GM18505 (cell line): Measurements from ENCODE around the gene DISP3.

Source experiments
- ATAC-seq: cut with Tn5 transposase; IDR thresholded peaks from one replicate; pipeline ENCODE4 v1.9.1; 2021; ENCODE audit not compliant: unreplicated experiment
- POLR2A ChIP-seq: IDR thresholded peaks from 4 replicates; pipeline ENCODE4 v1.6.1; 2011; ENCODE audit warnings: borderline replicate concordance; ENCODE audit not compliant: insufficient read depth, insufficient read length; ENCODE audit errors: extremely low read depth

The DISP3 gene, protein sequence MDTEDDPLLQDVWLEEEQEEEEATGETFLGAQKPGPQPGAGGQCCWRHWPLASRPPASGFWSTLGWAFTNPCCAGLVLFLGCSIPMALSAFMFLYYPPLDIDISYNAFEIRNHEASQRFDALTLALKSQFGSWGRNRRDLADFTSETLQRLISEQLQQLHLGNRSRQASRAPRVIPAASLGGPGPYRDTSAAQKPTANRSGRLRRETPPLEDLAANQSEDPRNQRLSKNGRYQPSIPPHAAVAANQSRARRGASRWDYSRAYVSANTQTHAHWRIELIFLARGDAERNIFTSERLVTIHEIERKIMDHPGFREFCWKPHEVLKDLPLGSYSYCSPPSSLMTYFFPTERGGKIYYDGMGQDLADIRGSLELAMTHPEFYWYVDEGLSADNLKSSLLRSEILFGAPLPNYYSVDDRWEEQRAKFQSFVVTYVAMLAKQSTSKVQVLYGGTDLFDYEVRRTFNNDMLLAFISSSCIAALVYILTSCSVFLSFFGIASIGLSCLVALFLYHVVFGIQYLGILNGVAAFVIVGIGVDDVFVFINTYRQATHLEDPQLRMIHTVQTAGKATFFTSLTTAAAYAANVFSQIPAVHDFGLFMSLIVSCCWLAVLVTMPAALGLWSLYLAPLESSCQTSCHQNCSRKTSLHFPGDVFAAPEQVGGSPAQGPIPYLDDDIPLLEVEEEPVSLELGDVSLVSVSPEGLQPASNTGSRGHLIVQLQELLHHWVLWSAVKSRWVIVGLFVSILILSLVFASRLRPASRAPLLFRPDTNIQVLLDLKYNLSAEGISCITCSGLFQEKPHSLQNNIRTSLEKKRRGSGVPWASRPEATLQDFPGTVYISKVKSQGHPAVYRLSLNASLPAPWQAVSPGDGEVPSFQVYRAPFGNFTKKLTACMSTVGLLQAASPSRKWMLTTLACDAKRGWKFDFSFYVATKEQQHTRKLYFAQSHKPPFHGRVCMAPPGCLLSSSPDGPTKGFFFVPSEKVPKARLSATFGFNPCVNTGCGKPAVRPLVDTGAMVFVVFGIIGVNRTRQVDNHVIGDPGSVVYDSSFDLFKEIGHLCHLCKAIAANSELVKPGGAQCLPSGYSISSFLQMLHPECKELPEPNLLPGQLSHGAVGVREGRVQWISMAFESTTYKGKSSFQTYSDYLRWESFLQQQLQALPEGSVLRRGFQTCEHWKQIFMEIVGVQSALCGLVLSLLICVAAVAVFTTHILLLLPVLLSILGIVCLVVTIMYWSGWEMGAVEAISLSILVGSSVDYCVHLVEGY (N-terminal part only)

DNA sequence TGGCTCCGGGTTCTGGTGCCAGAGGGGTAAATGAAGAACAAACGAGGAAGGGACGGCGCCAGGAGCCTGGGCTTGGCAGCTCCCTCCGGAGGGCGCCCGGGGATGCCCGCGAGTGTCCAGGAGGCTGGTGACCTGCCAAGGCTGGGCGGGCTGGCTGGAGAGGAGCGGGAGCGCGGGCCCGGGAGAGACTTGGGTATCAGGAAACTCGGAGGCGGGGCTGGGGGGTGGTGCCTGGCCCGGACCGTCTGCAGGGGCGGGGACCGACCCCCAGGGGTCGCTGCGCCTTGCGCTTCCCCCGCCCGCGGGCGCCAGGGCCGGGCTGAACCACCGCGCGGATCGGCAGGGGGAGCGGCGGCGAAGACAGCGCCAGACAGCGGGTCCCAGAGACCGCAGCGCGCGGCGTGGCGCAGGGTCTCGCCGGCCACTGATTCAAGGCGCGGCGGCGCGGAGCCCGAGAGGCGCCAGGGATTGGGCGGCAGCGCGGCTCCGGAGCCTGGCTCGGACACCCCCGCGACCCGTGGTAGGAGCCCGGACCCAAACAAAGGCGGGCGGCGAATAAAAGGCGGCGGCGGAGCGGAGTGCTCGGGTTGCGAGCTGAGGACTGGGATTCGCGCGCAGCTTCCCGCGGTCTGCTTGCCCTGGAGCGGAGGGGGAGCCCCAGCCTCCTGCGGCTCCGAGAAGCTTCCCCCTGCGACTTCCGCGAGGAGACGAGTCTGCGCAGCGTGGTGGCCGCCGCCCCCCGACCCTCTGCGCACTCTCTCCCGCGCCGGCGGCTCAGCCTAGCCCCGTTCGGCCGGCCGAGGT is at the start of gene DISP3:
Gene DISP3 (plus strand): TSS at position 585 of the 804 bp plus-strand sequence. CDS start 21,838 bp downstream, outside the sequence.
- peak; percentile 69 for ATAC-seq
- peak; percentile 23 for TF ChIP-seq POLR2A

DNA sequence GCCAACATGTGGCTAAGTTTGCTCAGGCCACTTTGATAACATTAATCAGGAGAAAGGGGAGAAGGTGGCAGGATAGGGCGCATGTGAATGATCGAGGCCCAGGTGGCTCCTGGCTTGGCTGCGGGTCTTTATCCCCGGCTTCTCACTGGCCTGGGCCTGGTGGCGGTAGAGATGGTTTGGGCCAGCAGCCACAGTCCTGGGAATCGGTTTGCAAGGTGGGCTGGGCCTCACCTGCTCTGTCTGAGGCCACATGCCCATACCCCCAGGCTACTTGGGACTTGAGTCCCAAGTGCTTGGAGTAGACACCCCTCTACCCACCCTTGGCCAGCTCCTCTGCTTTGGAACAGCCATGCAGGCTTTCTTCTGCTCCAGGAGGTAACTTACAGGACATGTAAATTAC is 49.7 kb upstream of the DISP3 start:
- ATAC-seq, result no peak
- TF ChIP-seq POLR2A, result no peak

DNA sequence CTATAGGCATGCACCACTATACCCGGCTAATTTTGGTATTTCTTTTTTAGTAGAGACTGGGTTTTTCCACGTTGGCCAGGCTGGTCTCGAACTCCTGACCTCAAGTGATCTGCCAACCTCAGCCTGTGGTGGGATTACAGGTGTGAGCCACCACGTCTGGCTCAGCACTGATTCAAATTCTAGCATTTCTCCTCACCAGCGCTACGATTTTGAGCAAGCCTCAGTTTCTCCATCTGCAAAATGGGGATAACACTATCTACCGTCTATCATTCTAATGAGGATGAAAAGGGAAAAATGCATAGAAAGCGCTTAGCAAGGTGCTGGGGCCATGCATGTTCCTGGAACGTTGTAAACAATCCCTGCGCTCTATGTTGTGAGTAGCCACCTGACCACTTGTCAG is 49.0 kb upstream of the DISP3 start:
- no peak for ATAC-seq
- TF ChIP-seq POLR2A, result no peak

DNA sequence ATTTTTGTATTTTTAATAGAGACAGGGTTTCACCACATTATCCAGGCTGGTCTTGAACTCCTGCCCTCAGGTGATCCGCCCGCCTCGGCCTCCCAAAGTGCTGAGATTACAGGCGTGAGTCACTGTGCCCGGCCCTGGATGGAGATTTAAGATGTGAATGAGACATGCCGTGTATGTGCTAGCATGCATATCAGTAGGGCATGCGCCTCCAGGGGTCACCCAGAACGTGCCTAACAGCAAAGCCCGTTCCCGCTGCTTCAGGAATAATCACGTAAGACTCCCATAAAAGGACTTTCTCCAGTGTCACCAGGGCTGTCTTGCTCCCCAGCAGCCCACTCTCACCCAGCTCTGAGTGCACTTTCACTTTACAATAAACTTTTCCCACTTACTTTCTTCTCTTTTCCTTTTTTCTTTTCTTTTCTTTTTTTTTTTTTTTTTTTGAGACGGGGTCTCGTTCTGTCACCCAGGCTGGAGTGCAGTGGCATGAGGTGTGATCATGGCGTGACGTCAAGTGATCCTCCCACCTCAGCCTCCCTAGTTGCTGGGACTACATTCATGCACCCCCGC is 46.9 kb upstream of the DISP3 start:
- TF ChIP-seq POLR2A, result no peak
- no peak for ATAC-seq

DNA sequence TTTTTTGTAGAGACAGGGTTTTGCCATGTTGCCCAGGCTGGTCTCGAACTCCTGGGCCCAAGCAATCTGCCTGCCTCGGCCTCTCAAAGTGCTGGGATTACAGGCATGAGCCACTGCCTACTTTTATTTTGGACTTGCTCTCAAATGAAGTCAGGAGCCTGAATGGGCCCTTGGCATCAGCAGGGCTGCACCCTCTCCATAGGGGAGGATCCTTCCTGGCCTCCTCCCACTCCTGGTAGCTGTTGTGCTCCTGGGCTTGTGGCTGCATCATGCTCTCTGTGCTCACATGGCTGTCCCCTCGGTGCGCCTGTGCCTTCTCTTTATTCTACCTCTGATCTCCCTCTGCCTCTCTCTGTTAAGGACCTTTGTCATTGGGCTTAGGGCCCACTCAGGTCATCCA is 46.4 kb upstream of the DISP3 start:
- no peak for TF ChIP-seq POLR2A
- ATAC-seq, result no peak

DNA sequence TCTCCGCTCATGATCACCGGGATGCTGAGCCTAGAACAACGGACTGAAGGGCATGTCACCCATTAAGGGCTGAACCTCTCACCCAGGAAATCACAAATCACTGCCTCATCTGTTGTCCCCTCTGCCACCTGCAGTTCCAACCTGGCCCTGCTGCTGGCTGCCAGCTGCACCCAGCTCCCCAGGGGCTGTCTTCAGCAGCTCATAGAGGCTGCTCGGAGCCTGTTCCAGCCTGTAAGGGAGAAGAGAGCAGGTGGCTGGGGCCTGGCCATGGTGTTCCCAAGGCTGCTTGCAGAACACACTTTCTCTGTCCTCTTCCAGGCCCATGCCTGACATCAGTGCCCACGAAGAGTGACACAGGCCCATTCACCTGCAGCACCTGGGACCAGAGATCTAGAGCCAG is 44.5 kb upstream of the DISP3 start:
- TF ChIP-seq POLR2A, result no peak
- ATAC-seq, result no peak

DNA sequence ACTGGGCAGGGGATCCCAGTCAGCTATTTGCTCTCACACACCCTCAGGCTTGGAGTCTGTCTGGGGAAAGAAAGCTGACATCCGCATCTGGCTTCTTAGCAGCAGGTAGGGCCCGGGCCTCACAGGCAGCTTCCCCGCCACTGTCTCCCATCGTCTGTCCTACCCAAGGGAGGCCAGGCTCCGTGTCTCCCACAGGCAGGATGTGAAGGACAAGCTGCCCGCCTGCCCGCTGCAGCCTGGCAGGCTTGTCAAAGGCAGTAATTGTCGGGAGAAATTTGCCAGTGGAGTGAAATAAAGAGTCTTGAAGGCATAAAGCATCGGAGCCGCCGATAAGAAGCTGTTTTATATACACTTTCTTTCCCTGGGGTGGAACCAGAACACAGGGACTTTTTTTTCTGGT is 44.0 kb upstream of the DISP3 start:
- TF ChIP-seq POLR2A, result no peak
- ATAC-seq, result no peak

DNA sequence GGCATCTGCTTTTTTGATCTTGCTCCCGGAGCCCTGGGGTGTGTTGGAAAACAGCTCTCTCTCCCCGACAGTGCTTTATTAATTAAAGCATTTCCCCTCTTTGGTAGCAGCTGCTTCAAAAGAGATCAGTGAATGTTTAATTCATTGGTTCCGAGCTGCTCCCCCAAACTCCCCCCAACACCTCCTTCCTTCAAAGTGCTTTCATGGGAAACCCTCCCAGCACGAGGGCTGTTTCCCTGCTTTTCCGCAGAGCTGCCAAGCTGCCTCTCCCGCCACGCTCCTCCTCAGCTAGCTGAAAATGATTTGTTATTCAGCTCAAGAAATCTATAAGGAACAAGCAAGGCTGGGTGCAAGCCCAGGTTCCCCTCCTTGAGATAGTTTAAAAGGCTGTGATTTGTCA is 40.0 kb upstream of the DISP3 start:
- no peak for ATAC-seq
- TF ChIP-seq POLR2A, result no peak

DNA sequence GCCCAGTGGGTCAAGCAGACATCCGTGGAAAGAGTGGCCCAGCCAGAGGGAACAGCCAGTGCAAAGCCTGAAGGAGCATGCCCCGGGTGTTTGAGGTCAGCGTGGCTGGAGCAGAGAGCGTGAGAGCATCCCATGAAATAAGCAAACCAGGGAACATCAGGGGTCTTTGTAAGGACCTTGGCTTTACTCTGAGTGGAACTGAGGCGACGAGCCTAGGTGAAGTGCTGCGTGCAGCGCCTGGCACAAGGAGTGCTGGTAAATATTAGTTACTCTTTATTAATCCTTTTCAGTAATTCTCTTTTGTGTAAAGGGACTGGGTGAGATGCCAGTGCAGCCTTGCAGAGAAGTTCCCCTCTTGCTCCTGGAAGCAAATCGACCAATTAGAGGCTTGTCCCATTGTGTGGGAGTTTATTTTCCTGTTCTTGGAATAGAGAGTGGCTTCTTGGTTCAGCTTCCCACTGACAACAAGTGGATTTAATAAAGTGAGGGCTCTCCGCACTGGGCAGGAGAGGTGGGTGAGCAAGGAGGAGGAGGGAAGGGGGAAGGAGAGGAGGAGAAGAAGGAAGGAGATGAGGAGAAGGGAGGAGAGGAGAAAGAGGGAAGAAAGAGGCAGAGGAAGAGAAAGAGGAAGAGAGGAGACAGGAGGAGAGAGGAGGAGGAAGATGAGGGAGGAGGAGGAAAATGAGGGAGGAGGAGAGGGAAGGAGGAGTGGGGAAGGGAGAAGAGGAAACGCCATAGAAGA is 37.6 kb upstream of the DISP3 start:
- TF ChIP-seq POLR2A, result no peak
- no peak for ATAC-seq

DNA sequence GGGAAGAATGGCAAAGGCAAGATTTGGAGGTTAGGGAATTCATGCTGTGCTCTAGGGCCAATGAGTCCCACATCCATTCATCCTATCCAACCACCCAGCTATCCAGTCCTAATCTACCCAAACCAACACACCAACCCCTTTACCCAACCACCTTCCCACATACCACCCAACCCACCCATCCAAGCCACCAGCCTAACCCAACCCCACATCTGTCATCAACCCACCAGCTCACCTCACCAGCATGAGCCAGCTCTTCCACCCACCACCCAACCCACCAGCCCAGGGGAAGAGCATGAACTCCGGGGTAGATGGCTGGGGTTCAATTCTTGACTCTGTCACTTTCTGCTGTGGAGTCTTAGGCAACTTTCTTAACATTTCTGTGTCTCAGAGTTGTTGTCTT is 35.9 kb upstream of the DISP3 start:
- no peak for ATAC-seq
- no peak for TF ChIP-seq POLR2A

DNA sequence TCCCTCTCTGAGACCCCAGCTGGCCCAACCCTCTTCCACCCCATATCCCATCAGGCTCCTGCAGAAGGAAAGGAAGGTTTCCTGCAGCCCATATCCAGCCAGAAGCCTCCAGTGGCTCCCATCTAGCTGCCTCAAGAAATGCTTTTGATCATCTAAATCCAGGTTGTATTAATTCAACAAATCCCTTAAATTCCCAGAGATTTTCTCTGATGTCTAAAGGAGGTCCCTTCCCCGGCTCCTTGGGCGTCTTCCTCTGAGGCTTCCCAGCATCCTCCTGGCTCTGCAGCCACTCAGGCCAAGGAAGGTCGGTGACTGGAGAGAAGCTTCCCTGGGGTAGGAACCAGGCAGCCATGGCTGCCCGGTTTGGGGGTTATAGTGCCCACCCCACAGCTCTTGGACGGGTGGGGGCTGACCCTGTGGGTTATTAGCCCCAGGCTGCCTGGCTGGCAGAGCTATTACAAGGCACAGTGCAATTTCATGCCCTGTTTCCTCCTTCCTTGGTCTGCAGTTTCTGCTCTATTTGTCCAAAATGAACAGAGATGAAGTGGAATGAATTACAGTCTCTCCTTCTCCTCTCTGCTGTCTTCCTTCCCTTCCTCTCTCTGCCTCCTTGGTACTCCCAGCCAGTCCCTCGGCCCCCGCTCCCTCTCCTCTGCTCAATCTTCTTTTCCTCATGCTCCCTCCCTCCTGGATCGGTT is 34.8 kb upstream of the DISP3 start:
- ATAC-seq, result no peak
- no peak for TF ChIP-seq POLR2A

DNA sequence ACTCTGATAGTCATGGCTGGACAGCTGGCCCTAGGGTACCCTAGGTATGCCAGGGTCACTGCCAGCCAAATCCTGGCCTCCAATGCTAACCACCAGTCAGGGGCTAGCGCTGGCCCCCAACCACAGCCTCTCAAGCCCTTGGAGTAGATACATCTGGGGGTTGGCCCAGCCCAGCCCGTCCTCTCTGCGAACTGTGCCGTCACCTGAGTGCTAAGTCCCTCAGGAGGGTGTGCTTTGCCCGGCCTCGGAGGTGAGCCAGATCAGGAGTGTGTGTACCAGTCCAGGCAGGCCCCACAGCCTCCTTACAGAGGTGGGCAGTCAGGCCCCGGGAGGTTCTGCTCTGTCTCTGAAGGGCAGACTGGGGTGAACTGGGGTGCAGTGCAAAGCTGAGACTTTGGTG is 34.0 kb upstream of the DISP3 start:
- ATAC-seq, result no peak
- TF ChIP-seq POLR2A, result no peak

DNA sequence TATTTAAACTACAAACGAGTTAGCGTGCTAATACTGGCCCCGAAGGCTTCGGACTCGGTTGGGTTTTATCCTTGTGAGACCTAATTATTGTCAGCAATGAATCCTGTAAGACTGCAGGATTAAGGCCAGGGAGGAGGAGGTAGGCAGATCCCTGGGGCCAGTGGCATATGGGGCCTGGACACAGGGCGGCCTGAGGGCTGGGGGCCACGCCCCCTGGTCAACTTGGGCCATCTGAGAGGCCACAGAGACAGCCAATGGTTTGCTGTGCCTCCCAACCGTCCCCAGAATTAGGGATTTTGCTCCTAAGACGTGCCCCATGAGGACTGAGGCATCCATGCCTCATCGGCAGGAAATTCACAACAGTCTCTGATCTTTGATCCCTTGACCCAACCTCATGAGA is 31.1 kb upstream of the DISP3 start:
- no peak for TF ChIP-seq POLR2A
- no peak for ATAC-seq
